Breast epithelium (tissue), 4 donors: ENCODE measurements around the gene FHAD1. TPM values are rescaled to one million over a fixed set of nuclear protein-coding genes. Genes with fewer than 3 reads are reported as not detected.
A peak's percentile ranks its signal among the peaks of the same experiment; 100 is the strongest.

Source experiments
- DNase-seq, 2 donors: peaks; one replicate each; pipeline ENCODE4 v3.0.0-alpha.2; 2019; ENCODE audit warnings: low spot score in 2 of 2
- H3K27ac ChIP-seq, 2 donors: fragments of 200-600 bp; sonication (generic) in 1 of 2; one replicate each; pipeline ENCODE4 v1.5.1; 2016 to 2019; ENCODE audit warnings: mild to moderate bottlenecking in 1 of 2
- H3K27me3 ChIP-seq, 2 donors: fragments of 200-600 bp; sonication (generic) in 1 of 2; one replicate each; pipeline versions ENCODE4 v1.5.1 to v1.6.0; 2017 to 2019; ENCODE audit warnings: control low read depth in 1 of 2, mild to moderate bottlenecking in 1 of 2
- H3K36me3 ChIP-seq: fragments of 200-600 bp; one replicate; pipeline ENCODE4 v1.5.1; 2019
- H3K4me1 ChIP-seq, 2 donors: fragments of 200-600 bp; sonication (generic); one replicate each; pipeline ENCODE4 v1.5.1; 2016 to 2019; ENCODE audit warnings: control low read depth in 1 of 2
- H3K4me3 ChIP-seq, 3 donors: fragments of 200-600 bp; sonication (generic); 1 replicate in 2 of 3; 2 replicates in 1 of 3; pipeline ENCODE4 v1.5.1; 2016 to 2019; ENCODE audit warnings: mild to moderate bottlenecking in 3 of 3, moderate library complexity in 2 of 3
- H3K9me3 ChIP-seq, 2 donors: fragments of 200-600 bp; sonication (generic) in 1 of 2; one replicate each; pipeline ENCODE4 v1.5.1; 2016 to 2019; ENCODE audit warnings: control low read depth in 1 of 2
- POLR2A ChIP-seq: fragments of 450-650 bp; IDR thresholded peaks from one replicate; pipeline ENCODE4 v1.6.1; 2016; ENCODE audit warnings: antibody characterized with exemption, mild to moderate bottlenecking, moderate library complexity
- POLR2AphosphoS5 ChIP-seq, 3 donors: sonication (generic); formaldehyde crosslinking; IDR thresholded peaks; one replicate each; pipeline ENCODE4 v1.6.1; 2017; ENCODE audit warnings: antibody characterized with exemption in 3 of 3
- intact Hi-C: fragments of 100-400 bp; cut with DNase I; formaldehyde crosslinking; loops from one replicate; pipeline ENCODE4 v1.15.1; 2023; ENCODE audit warnings: low total_unique reads
- total RNA-seq, 3 donors: library from RNA; depleted of rRNA; stranded (reverse); fragments of >200 nt; gene quantifications; one replicate each; pipeline ENCODE4 v1.1.0, GENCODE V29; 2016
- TF ChIP-seq, protein P1 (sequence below), 3 donors: fragments of 450-650 bp; IDR thresholded peaks; one replicate each; pipeline ENCODE4 v1.5.1; 2016 to 2017; ENCODE audit warnings: antibody characterized with exemption in 3 of 3, mild to moderate bottlenecking in 3 of 3, moderate library complexity in 3 of 3

Gene FHAD1
- total RNA-seq, 3 donors from 2014 or later, result 1.0 to 2.3 TPM; not detected in 1

DNA sequence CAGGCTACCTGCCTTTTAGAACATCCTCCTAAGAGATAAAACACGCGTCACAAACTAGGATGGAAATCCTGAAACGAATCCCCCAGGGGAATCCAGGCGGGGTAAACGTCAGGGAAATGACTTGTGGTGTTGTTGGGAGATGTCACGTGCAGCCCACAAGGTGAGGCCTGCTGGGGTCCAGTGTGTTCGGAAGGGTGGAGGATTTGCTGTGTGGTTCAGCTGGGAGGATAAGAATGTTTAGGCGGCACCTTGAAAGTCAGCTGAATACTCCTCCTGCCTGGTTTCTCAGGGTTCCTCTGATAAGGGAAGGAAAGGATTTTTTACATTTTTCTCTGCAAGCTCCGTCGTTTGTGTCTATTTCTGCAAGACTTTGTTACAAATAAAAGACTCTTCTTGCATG is 88.0 kb downstream of the FHAD1 start:
- DNase-seq, result no peak
- TF ChIP-seq POLR2A, result no peak
- no peak for TF ChIP-seq POLR2AphosphoS5 (IDR thresholded peaks at IDR 0.05)
- TF ChIP-seq, protein P1, sequence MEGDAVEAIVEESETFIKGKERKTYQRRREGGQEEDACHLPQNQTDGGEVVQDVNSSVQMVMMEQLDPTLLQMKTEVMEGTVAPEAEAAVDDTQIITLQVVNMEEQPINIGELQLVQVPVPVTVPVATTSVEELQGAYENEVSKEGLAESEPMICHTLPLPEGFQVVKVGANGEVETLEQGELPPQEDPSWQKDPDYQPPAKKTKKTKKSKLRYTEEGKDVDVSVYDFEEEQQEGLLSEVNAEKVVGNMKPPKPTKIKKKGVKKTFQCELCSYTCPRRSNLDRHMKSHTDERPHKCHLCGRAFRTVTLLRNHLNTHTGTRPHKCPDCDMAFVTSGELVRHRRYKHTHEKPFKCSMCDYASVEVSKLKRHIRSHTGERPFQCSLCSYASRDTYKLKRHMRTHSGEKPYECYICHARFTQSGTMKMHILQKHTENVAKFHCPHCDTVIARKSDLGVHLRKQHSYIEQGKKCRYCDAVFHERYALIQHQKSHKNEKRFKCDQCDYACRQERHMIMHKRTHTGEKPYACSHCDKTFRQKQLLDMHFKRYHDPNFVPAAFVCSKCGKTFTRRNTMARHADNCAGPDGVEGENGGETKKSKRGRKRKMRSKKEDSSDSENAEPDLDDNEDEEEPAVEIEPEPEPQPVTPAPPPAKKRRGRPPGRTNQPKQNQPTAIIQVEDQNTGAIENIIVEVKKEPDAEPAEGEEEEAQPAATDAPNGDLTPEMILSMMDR (IDR thresholded peaks at IDR 0.05), result no peak
- H3K27me3 ChIP-seq, result no peaks in the 10 kb centered on the region
- H3K4me3 ChIP-seq, result no peak overlapping the region
- H3K27ac ChIP-seq, result no peak overlapping the region
- intact Hi-C loops, result no loop called here
- H3K9me3 ChIP-seq, result no peaks in the 10 kb centered on the region
- H3K4me1 ChIP-seq, result no peaks in the 10 kb centered on the region
- H3K36me3 ChIP-seq, result no peaks in the 10 kb centered on the region

DNA sequence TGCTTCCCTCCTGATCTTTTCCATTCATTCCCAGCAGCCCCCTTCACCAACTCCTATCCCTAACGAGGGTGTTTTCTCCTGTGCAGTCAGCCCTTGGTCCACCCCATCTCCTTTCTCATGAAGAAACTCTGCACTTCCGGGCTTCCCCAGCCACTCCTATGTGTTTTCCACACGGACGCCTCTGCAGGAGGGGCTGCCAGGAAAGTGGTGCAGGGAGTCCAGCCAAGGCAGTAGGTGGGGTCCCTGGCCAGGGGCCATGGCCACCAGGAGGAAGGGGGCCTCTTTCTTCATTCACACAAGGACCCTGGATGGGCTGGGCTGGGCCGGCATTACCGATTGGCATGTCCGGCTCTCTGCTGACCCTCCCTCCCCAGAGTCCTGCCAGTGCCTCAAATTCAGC is 89.8 kb downstream of the FHAD1 start:
- TF ChIP-seq POLR2A (no peak), POLR2AphosphoS5 (IDR thresholded peaks at IDR 0.05) (no peak)
- TF ChIP-seq, protein P1 (IDR thresholded peaks at IDR 0.05), result no peak
- intact Hi-C loops, result no loop called here
- no peaks in the 10 kb centered on the region for H3K36me3 ChIP-seq
- peak overlapping the region in 1 of 2 donors; percentile 69 for H3K27ac ChIP-seq
- no peaks in the 10 kb centered on the region for H3K27me3 ChIP-seq
- H3K4me3 ChIP-seq, result no peak overlapping the region
- H3K9me3 ChIP-seq, result no peaks in the 10 kb centered on the region
- no peak for DNase-seq
- H3K4me1 ChIP-seq, result no peaks in the 10 kb centered on the region

DNA sequence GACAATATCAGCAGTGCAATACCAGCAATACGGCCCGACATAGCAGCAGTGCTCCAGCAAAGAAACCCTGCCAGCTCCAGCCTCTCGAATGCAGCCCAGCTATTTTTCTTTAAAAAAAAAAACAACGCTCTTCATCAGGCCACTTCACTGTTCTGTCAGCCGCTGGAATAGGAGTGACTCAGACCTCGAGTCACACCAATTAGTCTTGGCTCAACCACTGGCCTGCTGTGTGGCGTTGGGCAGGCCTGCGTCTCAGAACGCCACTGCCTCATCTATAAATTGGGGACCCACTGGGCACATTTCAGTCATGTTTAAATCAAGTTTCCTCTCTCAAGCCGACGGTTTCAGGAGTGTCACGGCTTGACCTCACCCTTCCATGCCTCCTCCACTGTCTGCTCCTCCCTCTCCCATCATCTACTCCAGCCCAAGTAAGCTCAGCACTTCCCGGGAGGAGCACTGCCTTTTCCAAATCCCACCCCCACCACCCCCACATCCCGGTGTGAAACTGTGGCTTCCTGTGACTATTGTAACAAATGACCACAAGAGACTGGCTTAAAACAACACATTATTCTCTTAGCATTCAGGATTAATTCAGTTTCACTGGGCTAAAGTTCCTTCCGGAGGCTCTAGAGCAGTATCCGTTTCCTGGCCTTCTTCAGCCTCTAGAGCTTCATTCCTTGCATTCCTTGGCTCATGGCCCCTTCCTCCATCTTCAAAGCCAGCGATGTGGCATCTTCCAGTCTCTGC is 90.8 kb downstream of the FHAD1 start:
- Histone ChIP-seq H3K27me3 (no peaks in the 10 kb centered on the region), H3K9me3 (no peaks in the 10 kb centered on the region), H3K4me3 (no peak overlapping the region), H3K36me3 (no peaks in the 10 kb centered on the region), H3K4me1 (no peaks in the 10 kb centered on the region), H3K27ac (peak overlapping the region in 1 of 2 donors; percentile 69)
- TF ChIP-seq, protein P1 (IDR thresholded peaks at IDR 0.05), result no peak
- TF ChIP-seq POLR2A, result no peak
- no peak for TF ChIP-seq POLR2AphosphoS5 (IDR thresholded peaks at IDR 0.05)
- DNase-seq, result no peak
- intact Hi-C loops, result no loop called here

DNA sequence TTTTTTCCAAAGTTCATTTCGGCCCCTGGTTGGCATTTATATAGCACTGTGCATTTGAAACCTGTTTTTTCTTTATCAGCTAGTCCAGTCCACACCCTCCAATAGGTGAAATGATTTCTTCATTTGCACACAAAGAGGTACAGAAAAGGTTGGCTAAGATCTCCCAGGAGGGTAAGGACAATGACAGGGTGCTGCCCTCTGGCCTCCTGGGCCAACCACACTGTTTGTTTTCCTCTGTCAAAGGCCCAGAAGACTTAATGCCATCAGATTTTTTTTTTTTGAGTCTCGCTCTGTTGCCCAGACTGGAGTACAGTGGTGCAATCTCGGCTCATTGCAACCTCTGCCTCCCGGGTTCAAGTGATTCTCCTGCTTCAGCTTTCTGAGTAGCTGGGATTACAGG is 92.5 kb downstream of the FHAD1 start:
- intact Hi-C loops, result no loop called here
- TF ChIP-seq POLR2AphosphoS5 (IDR thresholded peaks at IDR 0.05), result no peak
- TF ChIP-seq, protein P1 (IDR thresholded peaks at IDR 0.05), result no peak
- no peak for TF ChIP-seq POLR2A
- DNase-seq, result no peak
- no peaks in the 10 kb centered on the region for H3K9me3 ChIP-seq
- no peaks in the 10 kb centered on the region for H3K27me3 ChIP-seq
- H3K4me3 ChIP-seq, result no peak overlapping the region
- H3K27ac ChIP-seq, result no peak overlapping the region
- H3K36me3 ChIP-seq, result no peaks in the 10 kb centered on the region
- no peaks in the 10 kb centered on the region for H3K4me1 ChIP-seq

DNA sequence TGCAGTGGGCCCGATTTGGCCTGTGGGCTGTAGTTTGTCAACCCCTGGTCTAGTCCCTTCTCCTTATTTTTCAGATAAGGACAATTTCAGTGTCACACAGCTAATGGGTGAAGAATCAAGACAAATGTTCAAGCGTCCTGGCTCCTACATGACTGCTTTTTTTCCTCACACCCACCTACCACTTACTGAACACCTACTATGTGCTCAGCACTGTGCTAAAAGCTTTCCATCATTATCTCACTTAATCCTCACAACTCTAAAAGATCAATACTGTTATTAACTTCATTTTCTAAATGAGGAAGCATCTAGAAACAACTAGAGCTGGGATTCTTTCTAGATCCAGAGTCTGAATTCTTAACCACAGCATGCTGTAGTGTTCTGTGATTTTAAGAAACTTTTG is 94.2 kb downstream of the FHAD1 start:
- no peaks in the 10 kb centered on the region for H3K36me3 ChIP-seq
- no peaks in the 10 kb centered on the region for H3K27me3 ChIP-seq
- H3K27ac ChIP-seq, result no peak overlapping the region
- H3K4me1 ChIP-seq, result no peaks in the 10 kb centered on the region
- DNase-seq, result no peak
- no peak overlapping the region for H3K4me3 ChIP-seq
- TF ChIP-seq, protein P1 (IDR thresholded peaks at IDR 0.05), result no peak
- TF ChIP-seq POLR2A (no peak), POLR2AphosphoS5 (IDR thresholded peaks at IDR 0.05) (no peak)
- no peaks in the 10 kb centered on the region for H3K9me3 ChIP-seq
- intact Hi-C loops, result no loop called here
